Ovary (tissue), 9 donors: ENCODE data around the gene PLEKHO2. TPM values are rescaled to one million over a fixed set of nuclear protein-coding genes. Genes with fewer than 3 reads are reported as not detected.

Source experiments
- DNase-seq, 5 donors: peaks; one replicate each; pipeline ENCODE4 v3.0.0-alpha.2; 2019 to 2020
- H3K27ac ChIP-seq, 2 donors: fragments of 200-600 bp; one replicate each; pipeline versions ENCODE4 v1.5.1 to v1.8.0; 2019 to 2022
- H3K27me3 ChIP-seq: fragments of 200-600 bp; one replicate; pipeline ENCODE4 v1.8.0; 2022
- H3K36me3 ChIP-seq: fragments of 200-600 bp; sonication (generic); one replicate; pipeline ENCODE4 v1.5.1; 2019
- H3K4me1 ChIP-seq: one replicate; pipeline ENCODE4 v1.8.1; 2013; ENCODE audit warnings: mild to moderate bottlenecking, moderate library complexity; ENCODE audit not compliant: insufficient read depth
- H3K4me3 ChIP-seq: fragments of 200-600 bp; sonication (generic); one replicate; pipeline ENCODE4 v1.5.1; 2017
- H3K9me3 ChIP-seq, 2 donors: fragments of 200-600 bp in 1 of 2; sonication (generic) in 1 of 2; one replicate each; pipeline versions ENCODE4 v1.5.1 to v1.8.1; 2013 to 2019; ENCODE audit warnings: mild to moderate bottlenecking in 1 of 2, moderate library complexity in 1 of 2
- EP300 ChIP-seq: sonication (generic); formaldehyde crosslinking; IDR thresholded peaks from one replicate; pipeline ENCODE4 v1.6.1; 2017; ENCODE audit warnings: antibody characterized with exemption
- POLR2A ChIP-seq: fragments of 450-650 bp; IDR thresholded peaks from one replicate; pipeline ENCODE4 v1.6.1; 2017; ENCODE audit warnings: antibody characterized with exemption, mild to moderate bottlenecking, moderate library complexity
- WGBS, 3 donors: extraction: QIAGEN DNeasy Blood & Tissue Kit in 1 of 3; methylation state at CpG; one replicate each; pipeline versions ENCODE4 v1.1.5 to v1.1.7; 2013 to 2017; 5-methylcytosine and 5-hydroxymethylcytosine counted together
- intact Hi-C, 4 donors: fragments of 100-400 bp; cut with DNase I; formaldehyde crosslinking; loops; one replicate each; pipeline versions ENCODE4 v1.11.0 to v1.15.1; 2022 to 2023
- polyA plus RNA-seq, 2 donors: library from polyadenylated mRNA; stranded (reverse); fragments of 200-250 nt in 1 of 2; fragments of 350-450 nt in 1 of 2; fragmentation: Illumina TruSeq in 1 of 2; extraction: RNeasy Lipid Tissue Mini Kit (QIAGEN cat#74804) in 1 of 2; gene quantifications; one replicate each; pipeline ENCODE4 v1.2.3, GENCODE V29; 2013 to 2014
- total RNA-seq, 7 donors: library from RNA; depleted of rRNA in 2 of 7; stranded (reverse); fragments of >200 nt in 2 of 7; fragmentation: NEBNext Ultra II Directional in 3 of 7; extraction: Animal tissue kit (Norgen Biotek cat#: 25700) in 3 of 7; gene quantifications; one replicate each; pipeline versions ENCODE4 v1.1.0 to v1.2.4, GENCODE V29; 2016 to 2023
- TF ChIP-seq, protein P1 (sequence below), 3 donors: fragments of 450-650 bp in 2 of 3; fragments of 200-600 bp in 1 of 3; IDR thresholded peaks; one replicate each; pipeline versions ENCODE4 v1.5.1 to v1.8.0; 2016 to 2022; ENCODE audit warnings: antibody characterized with exemption in 3 of 3, mild to moderate bottlenecking in 1 of 3
- donor health status: DM: no; HTN: no; CAD: no; lungs with moderate emphysema.
- donor health status: DM: no; HTN: no; CAD: no.
- donor health status: Bipolar disorder and iron deficiency.
- donor health status: DM: yes; HTN: yes; CAD: no.
- donor health status: DM: no; HTN: no; CAD: no.
- donor health status: DM: yes; HTN: yes; CAD: no.

The PLEKHO2 gene
- total and polyA plus RNA-seq, 9 donors, result 12.6 to 42.7 (median 27.5) TPM

DNA sequence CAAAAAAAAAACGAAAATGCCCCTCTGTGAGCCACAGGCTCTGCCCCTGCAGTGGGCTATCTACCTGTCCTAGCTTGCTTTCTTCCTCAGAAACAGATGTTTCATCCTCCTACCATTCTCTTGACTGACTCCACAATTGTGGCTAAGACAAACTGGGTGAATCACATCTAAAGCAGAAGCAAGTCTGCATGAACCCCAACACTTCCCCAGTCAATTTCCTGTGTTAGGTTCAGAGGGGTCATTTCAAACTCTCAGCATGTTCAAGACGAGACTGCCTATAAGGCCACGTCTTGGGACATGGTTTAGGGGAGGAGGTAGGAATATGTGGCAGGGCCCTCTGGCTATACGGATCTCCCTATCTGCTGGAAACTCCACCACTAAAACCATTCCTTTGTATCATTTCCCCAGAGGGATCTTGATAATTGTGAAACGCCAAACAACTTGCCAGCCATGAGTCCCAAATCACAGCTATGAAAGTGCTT is 41.4 kb downstream of the PLEKHO2 start:
- TF ChIP-seq, protein P1, sequence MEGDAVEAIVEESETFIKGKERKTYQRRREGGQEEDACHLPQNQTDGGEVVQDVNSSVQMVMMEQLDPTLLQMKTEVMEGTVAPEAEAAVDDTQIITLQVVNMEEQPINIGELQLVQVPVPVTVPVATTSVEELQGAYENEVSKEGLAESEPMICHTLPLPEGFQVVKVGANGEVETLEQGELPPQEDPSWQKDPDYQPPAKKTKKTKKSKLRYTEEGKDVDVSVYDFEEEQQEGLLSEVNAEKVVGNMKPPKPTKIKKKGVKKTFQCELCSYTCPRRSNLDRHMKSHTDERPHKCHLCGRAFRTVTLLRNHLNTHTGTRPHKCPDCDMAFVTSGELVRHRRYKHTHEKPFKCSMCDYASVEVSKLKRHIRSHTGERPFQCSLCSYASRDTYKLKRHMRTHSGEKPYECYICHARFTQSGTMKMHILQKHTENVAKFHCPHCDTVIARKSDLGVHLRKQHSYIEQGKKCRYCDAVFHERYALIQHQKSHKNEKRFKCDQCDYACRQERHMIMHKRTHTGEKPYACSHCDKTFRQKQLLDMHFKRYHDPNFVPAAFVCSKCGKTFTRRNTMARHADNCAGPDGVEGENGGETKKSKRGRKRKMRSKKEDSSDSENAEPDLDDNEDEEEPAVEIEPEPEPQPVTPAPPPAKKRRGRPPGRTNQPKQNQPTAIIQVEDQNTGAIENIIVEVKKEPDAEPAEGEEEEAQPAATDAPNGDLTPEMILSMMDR (IDR thresholded peaks at IDR 0.05), result no peak
- TF ChIP-seq POLR2A (no peak), EP300 (no peak)
- no peaks in the 10 kb centered on the region for H3K9me3 ChIP-seq
- no peaks in the 10 kb centered on the region for H3K27me3 ChIP-seq
- WGBS, 3 donors, result 76 to 85% (median 79%) methylated on average over 5 of the region's 5 CpGs
- no peak overlapping the region for H3K4me3 ChIP-seq
- no peak overlapping the region for H3K27ac ChIP-seq
- no peaks in the 10 kb centered on the region for H3K36me3 ChIP-seq
- H3K4me1 ChIP-seq, result peaks cover under 1% of the 10 kb centered on the region
- DNase-seq, result no peak
- intact Hi-C loops, result no loop called here

DNA sequence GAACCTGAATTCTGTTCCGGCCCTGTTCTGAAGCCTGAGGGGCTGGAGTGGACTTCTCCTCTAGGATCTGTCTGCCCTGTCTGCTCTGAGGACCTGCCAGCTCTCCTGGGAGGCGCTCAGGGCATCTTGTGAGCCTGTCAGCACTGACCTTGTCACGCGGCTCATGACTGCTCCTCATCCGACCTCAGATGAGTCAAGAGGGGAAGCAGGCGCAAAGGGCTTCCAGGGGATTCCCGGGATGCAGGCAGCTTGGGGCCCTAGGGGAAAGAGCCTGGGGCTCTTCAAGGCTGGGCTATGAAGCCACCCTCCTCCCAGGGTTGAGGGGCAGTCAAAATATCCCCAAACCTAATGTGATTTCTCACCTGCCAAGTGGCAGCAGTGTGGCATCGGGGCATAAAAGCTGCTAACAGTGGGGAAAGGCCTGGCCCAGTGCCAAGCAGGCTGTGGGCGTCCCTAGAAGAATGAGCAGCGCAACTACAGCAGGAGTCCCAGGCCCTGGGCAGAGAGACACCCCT is 42.3 kb downstream of the PLEKHO2 start:
- Histone ChIP-seq H3K4me3 (no peak overlapping the region), H3K27ac (no peak overlapping the region), H3K27me3 (no peaks in the 10 kb centered on the region), H3K36me3 (no peaks in the 10 kb centered on the region), H3K4me1 (no peaks in the 10 kb centered on the region), H3K9me3 (no peaks in the 10 kb centered on the region)
- 48 to 59% (median 57%) methylated on average over 10 of the region's 10 CpGs for WGBS, 3 donors
- DNase-seq, result peak in 1 of 5 donors; percentile 55
- TF ChIP-seq EP300 (no peak), POLR2A (no peak)
- TF ChIP-seq, protein P1 (IDR thresholded peaks at IDR 0.05), result no peak
- intact Hi-C loops, result no loop called here

DNA sequence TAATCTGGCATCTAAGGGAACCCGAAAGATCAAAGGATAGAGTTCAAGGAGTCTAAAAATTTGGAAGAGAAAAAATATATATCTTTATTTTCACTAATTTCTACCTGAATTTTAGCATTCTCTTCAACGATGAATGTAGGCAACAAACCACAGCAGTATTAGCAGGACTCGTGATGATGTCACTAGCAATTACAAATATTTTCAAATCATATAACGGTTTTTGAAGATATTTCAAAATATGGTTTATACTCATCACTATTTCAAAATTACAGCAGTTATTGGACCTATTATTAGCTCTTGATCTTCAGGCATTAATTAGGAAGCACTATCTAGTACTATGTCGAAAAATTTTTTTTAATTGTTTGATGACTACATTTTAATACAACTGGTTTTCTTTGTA is 43.0 kb downstream of the PLEKHO2 start:
- H3K36me3 ChIP-seq, result no peaks in the 10 kb centered on the region
- H3K27ac ChIP-seq, result no peak overlapping the region
- WGBS, 3 donors, result 81 to 89% (median 89%) methylated on average over 5 of the region's 5 CpGs
- no peaks in the 10 kb centered on the region for H3K4me1 ChIP-seq
- no peaks in the 10 kb centered on the region for H3K27me3 ChIP-seq
- no peaks in the 10 kb centered on the region for H3K9me3 ChIP-seq
- DNase-seq, result no peak
- TF ChIP-seq, protein P1 (IDR thresholded peaks at IDR 0.05), result no peak
- TF ChIP-seq EP300, result no peak
- TF ChIP-seq POLR2A, result no peak
- intact Hi-C loops, result no loop called here
- no peak overlapping the region for H3K4me3 ChIP-seq

DNA sequence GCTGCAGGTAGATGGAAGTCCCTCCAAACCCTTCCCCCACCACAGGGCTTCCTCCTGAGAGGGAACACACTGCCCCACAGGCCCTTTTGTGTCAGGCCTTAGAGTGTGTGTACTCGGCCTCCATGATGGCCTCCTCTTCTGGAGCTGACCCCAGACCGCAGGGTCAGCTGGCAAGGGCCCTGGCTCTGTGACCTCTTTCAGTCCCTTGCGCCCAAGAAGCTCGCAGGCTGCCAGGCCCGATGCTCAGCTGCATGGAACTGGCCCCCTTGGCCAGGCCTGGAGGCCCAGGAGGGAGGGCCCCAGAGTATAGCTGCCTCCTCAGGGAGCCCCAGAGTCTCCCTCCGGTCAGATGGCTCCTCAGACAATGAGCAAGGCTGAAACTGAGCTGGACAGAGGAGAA is 46.6 kb downstream of the PLEKHO2 start:
- Histone ChIP-seq H3K36me3 (no peaks in the 10 kb centered on the region), H3K9me3 (no peaks in the 10 kb centered on the region), H3K4me3 (no peak overlapping the region), H3K27ac (no peak overlapping the region), H3K4me1 (no peaks in the 10 kb centered on the region), H3K27me3 (no peaks in the 10 kb centered on the region)
- DNase-seq, result no peak
- no peak for TF ChIP-seq EP300
- TF ChIP-seq, protein P1 (IDR thresholded peaks at IDR 0.05), result no peak
- WGBS, 3 donors, result 86 to 93% (median 92%) methylated on average over 6 of the region's 6 CpGs
- intact Hi-C loops, result no loop called here
